ENCODE data around the gene SARDH. TPM values are rescaled to one million over a fixed set of nuclear protein-coding genes. Genes with fewer than 3 reads are reported as not detected.

Gene SARDH
- total RNA-seq, 1 donor from 2014 or later: 0.56 TPM

GRCh38 chr9:133759146-133759900 is 21.2 kb upstream of the SARDH start:
- H3K4me3 Mint-ChIP-seq (ENCODE audit: unreplicated experiment): no peak overlapping the region
- no peaks in the 10 kb centered on the region for H3K9me3 Mint-ChIP-seq (ENCODE audit: unreplicated experiment)
- no peaks in the 10 kb centered on the region for H3K27me3 Mint-ChIP-seq (ENCODE audit: unreplicated experiment)
- peaks cover 8% of the 10 kb centered on the region for H3K36me3 Mint-ChIP-seq (ENCODE audit: unreplicated experiment)
- DNase-seq (ENCODE audit: extremely low spot score, unreplicated experiment): peak; percentile 76
- TF ChIP-seq CTCF (IDR thresholded peaks at IDR 0.05): no peak
- peaks cover 5% of the 10 kb centered on the region for H3K4me1 Mint-ChIP-seq (ENCODE audit: unreplicated experiment)
- no peak overlapping the region for H3K27ac Mint-ChIP-seq (ENCODE audit: unreplicated experiment)

GRCh38 chr9:133758228-133758627 is 20.1 kb upstream of the SARDH start:
- Mint-ChIP-seq H3K9me3 (ENCODE audit: unreplicated experiment) (peaks cover 3% of the 10 kb centered on the region), H3K36me3 (ENCODE audit: unreplicated experiment) (peaks cover 2% of the 10 kb centered on the region), H3K27ac (ENCODE audit: unreplicated experiment) (no peak overlapping the region), H3K4me1 (ENCODE audit: unreplicated experiment) (no peaks in the 10 kb centered on the region), H3K27me3 (ENCODE audit: unreplicated experiment) (no peaks in the 10 kb centered on the region), H3K4me3 (ENCODE audit: unreplicated experiment) (no peak overlapping the region)
- TF ChIP-seq CTCF (IDR thresholded peaks at IDR 0.05): no peak
- peak; percentile 69 for DNase-seq (ENCODE audit: extremely low spot score, unreplicated experiment)

GRCh38 chr9:133754688-133755227 is 16.6 kb upstream of the SARDH start:
- no peak overlapping the region for H3K4me3 Mint-ChIP-seq (ENCODE audit: unreplicated experiment)
- H3K27ac Mint-ChIP-seq (ENCODE audit: unreplicated experiment): no peak overlapping the region
- H3K36me3 Mint-ChIP-seq (ENCODE audit: unreplicated experiment): no peaks in the 10 kb centered on the region
- no peak for TF ChIP-seq CTCF (IDR thresholded peaks at IDR 0.05)
- H3K4me1 Mint-ChIP-seq (ENCODE audit: unreplicated experiment): no peaks in the 10 kb centered on the region
- H3K9me3 Mint-ChIP-seq (ENCODE audit: unreplicated experiment): peaks cover 10% of the 10 kb centered on the region
- peaks cover 19% of the 10 kb centered on the region for H3K27me3 Mint-ChIP-seq (ENCODE audit: unreplicated experiment)
- no peak for DNase-seq (ENCODE audit: extremely low spot score, unreplicated experiment)

GRCh38 chr9:133754187-133754586 is 16.0 kb upstream of the SARDH start:
- Mint-ChIP-seq H3K27ac (ENCODE audit: unreplicated experiment) (no peak overlapping the region), H3K9me3 (ENCODE audit: unreplicated experiment) (peaks cover 10% of the 10 kb centered on the region), H3K36me3 (ENCODE audit: unreplicated experiment) (no peaks in the 10 kb centered on the region), H3K4me1 (ENCODE audit: unreplicated experiment) (no peaks in the 10 kb centered on the region), H3K4me3 (ENCODE audit: unreplicated experiment) (no peak overlapping the region), H3K27me3 (ENCODE audit: unreplicated experiment) (peaks cover 23% of the 10 kb centered on the region)
- TF ChIP-seq CTCF (IDR thresholded peaks at IDR 0.05): no peak
- peak; percentile 65 for DNase-seq (ENCODE audit: extremely low spot score, unreplicated experiment)

GRCh38 chr9:133752739-133753446 is 14.7 kb upstream of the SARDH start:
- no peak overlapping the region for H3K27ac Mint-ChIP-seq (ENCODE audit: unreplicated experiment)
- no peaks in the 10 kb centered on the region for H3K36me3 Mint-ChIP-seq (ENCODE audit: unreplicated experiment)
- H3K4me1 Mint-ChIP-seq (ENCODE audit: unreplicated experiment): no peaks in the 10 kb centered on the region
- H3K9me3 Mint-ChIP-seq (ENCODE audit: unreplicated experiment): peaks cover 10% of the 10 kb centered on the region
- DNase-seq (ENCODE audit: extremely low spot score, unreplicated experiment): no peak
- TF ChIP-seq CTCF (IDR thresholded peaks at IDR 0.05): no peak
- H3K27me3 Mint-ChIP-seq (ENCODE audit: unreplicated experiment): peaks cover 33% of the 10 kb centered on the region
- no peak overlapping the region for H3K4me3 Mint-ChIP-seq (ENCODE audit: unreplicated experiment)
